HEK293 (cell line): ENCODE results near the gene GNPTAB.

Source experiments
- TF ChIP-seq, protein P1 (sequence below): fragments of 450-650 bp; formaldehyde crosslinking; IDR thresholded peaks from 2 replicates; pipeline ENCODE4 v1.5.1; 2016; ENCODE audit warnings: missing biosample characterization, missing genetic modification characterization
- TF ChIP-seq, protein P2 (sequence below): fragments of 450-650 bp; formaldehyde crosslinking; IDR thresholded peaks from 2 replicates; pipeline ENCODE4 v1.5.1; 2017; ENCODE audit warnings: missing biosample characterization, missing genetic modification characterization
- TF ChIP-seq, protein P3 (sequence below): fragments of 450-650 bp; formaldehyde crosslinking; IDR thresholded peaks from 2 replicates; pipeline ENCODE4 v1.5.1; 2016; ENCODE audit warnings: missing biosample characterization, missing genetic modification characterization, borderline replicate concordance

DNA sequence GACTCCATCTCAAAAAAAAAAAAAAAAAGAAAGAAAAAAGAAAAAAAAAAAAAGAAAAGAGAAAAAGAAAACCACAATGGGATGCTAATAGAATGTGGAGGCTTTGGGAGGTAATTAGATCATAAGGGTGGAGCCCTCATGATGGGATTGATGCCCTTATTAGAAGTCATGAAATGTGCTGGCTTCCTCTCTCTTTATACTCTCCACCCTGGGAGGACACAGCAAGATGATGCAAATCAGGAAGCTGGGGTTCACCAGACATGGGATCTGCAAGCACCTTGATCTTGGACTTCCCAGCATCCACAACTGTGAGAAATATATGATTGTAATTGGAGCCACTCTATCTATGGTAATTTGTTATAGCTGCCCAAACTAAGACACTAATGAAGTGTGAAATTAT lies 33.2 kb upstream of the GNPTAB start:
- TF ChIP-seq, protein P1, sequence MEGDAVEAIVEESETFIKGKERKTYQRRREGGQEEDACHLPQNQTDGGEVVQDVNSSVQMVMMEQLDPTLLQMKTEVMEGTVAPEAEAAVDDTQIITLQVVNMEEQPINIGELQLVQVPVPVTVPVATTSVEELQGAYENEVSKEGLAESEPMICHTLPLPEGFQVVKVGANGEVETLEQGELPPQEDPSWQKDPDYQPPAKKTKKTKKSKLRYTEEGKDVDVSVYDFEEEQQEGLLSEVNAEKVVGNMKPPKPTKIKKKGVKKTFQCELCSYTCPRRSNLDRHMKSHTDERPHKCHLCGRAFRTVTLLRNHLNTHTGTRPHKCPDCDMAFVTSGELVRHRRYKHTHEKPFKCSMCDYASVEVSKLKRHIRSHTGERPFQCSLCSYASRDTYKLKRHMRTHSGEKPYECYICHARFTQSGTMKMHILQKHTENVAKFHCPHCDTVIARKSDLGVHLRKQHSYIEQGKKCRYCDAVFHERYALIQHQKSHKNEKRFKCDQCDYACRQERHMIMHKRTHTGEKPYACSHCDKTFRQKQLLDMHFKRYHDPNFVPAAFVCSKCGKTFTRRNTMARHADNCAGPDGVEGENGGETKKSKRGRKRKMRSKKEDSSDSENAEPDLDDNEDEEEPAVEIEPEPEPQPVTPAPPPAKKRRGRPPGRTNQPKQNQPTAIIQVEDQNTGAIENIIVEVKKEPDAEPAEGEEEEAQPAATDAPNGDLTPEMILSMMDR (tag by site-specific recombination) = no peak
- TF ChIP-seq, protein P2, sequence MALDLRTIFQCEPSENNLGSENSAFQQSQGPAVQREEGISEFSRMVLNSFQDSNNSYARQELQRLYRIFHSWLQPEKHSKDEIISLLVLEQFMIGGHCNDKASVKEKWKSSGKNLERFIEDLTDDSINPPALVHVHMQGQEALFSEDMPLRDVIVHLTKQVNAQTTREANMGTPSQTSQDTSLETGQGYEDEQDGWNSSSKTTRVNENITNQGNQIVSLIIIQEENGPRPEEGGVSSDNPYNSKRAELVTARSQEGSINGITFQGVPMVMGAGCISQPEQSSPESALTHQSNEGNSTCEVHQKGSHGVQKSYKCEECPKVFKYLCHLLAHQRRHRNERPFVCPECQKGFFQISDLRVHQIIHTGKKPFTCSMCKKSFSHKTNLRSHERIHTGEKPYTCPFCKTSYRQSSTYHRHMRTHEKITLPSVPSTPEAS (tag by site-specific recombination) = no peak
- TF ChIP-seq, protein P3, sequence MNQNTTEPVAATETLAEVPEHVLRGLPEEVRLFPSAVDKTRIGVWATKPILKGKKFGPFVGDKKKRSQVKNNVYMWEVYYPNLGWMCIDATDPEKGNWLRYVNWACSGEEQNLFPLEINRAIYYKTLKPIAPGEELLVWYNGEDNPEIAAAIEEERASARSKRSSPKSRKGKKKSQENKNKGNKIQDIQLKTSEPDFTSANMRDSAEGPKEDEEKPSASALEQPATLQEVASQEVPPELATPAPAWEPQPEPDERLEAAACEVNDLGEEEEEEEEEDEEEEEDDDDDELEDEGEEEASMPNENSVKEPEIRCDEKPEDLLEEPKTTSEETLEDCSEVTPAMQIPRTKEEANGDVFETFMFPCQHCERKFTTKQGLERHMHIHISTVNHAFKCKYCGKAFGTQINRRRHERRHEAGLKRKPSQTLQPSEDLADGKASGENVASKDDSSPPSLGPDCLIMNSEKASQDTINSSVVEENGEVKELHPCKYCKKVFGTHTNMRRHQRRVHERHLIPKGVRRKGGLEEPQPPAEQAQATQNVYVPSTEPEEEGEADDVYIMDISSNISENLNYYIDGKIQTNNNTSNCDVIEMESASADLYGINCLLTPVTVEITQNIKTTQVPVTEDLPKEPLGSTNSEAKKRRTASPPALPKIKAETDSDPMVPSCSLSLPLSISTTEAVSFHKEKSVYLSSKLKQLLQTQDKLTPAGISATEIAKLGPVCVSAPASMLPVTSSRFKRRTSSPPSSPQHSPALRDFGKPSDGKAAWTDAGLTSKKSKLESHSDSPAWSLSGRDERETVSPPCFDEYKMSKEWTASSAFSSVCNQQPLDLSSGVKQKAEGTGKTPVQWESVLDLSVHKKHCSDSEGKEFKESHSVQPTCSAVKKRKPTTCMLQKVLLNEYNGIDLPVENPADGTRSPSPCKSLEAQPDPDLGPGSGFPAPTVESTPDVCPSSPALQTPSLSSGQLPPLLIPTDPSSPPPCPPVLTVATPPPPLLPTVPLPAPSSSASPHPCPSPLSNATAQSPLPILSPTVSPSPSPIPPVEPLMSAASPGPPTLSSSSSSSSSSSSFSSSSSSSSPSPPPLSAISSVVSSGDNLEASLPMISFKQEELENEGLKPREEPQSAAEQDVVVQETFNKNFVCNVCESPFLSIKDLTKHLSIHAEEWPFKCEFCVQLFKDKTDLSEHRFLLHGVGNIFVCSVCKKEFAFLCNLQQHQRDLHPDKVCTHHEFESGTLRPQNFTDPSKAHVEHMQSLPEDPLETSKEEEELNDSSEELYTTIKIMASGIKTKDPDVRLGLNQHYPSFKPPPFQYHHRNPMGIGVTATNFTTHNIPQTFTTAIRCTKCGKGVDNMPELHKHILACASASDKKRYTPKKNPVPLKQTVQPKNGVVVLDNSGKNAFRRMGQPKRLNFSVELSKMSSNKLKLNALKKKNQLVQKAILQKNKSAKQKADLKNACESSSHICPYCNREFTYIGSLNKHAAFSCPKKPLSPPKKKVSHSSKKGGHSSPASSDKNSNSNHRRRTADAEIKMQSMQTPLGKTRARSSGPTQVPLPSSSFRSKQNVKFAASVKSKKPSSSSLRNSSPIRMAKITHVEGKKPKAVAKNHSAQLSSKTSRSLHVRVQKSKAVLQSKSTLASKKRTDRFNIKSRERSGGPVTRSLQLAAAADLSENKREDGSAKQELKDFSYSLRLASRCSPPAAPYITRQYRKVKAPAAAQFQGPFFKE (tag by site-specific recombination) = no peak
